GM21447 (cell line): ENCODE results near the gene ADAMTS9.

ENCODE experiments used
- ATAC-seq: cut with Tn5 transposase; IDR thresholded peaks from one replicate; pipeline ENCODE4 v1.9.1; 2021; ENCODE audit not compliant: unreplicated experiment

Gene ADAMTS9, protein sequence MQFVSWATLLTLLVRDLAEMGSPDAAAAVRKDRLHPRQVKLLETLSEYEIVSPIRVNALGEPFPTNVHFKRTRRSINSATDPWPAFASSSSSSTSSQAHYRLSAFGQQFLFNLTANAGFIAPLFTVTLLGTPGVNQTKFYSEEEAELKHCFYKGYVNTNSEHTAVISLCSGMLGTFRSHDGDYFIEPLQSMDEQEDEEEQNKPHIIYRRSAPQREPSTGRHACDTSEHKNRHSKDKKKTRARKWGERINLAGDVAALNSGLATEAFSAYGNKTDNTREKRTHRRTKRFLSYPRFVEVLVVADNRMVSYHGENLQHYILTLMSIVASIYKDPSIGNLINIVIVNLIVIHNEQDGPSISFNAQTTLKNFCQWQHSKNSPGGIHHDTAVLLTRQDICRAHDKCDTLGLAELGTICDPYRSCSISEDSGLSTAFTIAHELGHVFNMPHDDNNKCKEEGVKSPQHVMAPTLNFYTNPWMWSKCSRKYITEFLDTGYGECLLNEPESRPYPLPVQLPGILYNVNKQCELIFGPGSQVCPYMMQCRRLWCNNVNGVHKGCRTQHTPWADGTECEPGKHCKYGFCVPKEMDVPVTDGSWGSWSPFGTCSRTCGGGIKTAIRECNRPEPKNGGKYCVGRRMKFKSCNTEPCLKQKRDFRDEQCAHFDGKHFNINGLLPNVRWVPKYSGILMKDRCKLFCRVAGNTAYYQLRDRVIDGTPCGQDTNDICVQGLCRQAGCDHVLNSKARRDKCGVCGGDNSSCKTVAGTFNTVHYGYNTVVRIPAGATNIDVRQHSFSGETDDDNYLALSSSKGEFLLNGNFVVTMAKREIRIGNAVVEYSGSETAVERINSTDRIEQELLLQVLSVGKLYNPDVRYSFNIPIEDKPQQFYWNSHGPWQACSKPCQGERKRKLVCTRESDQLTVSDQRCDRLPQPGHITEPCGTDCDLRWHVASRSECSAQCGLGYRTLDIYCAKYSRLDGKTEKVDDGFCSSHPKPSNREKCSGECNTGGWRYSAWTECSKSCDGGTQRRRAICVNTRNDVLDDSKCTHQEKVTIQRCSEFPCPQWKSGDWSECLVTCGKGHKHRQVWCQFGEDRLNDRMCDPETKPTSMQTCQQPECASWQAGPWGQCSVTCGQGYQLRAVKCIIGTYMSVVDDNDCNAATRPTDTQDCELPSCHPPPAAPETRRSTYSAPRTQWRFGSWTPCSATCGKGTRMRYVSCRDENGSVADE (N-terminal part only)

GRCh38 chr3:64687781-64688604 is at the start of gene ADAMTS9:
TSS of gene ADAMTS9 (minus strand) at chr3:64688000. CDS start at chr3:64687657, 343 bp downstream.
- no peak for ATAC-seq

DNA sequence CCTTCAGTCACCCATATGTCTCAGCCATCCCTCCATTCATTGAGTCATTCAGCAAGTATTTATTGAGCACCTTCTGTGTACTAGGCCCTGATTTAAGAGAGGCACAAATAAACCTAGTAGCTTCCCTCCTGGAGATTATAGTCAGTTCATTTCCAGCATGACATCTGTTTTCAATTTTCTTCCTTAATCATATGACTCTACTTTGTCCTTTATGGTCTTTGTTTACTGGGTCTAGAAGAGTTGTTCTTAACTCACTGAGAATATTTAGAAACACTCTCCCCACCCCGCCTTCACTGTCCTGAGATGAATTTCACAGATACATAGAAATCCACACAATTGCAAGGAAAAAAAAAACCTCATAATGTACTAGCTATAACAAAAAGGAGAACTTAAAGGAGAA is 44.8 kb upstream of the ADAMTS9 start:
- ATAC-seq: no peak

DNA sequence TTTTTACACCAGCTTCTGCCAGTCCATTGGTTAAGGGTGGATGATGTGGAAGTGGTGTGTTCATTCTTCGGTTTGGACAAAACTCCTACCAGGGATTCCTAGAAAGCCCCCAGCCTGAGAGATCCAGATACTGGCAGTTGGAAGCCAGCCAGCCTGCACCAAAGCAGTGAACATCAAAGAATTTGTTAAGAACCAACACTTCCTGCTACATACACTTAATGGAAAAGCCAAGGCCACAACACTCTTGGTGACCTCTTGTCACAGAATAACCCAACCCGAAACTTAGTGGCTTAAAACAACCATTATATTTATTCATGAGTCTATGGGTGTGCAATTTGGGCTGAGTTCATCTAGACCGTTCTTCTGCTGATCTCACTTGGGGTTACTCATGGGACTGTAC is 42.9 kb upstream of the ADAMTS9 start:
- no peak for ATAC-seq

GRCh38 chr3:64728994-64729393 is 41.2 kb upstream of the ADAMTS9 start:
- ATAC-seq: no peak

DNA sequence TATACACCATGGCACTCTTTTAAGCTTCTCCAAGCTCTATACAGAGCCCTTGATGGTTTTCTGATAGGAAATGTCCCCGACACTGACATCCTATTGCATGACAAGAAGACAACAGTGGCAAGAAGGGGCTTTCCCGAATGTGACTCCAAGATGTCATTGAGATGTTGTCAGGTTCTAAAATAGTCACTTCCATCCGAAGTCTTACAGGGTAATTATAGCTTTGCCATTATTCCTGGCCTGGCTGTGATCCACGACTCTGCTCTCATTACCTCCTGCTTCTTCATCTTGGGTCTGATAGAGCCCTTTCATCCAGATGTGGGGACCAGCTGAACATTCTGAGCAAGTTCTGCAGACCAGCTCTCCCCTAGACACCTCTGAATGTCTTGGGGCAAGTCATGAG is 40.6 kb upstream of the ADAMTS9 start:
- no peak for ATAC-seq

DNA sequence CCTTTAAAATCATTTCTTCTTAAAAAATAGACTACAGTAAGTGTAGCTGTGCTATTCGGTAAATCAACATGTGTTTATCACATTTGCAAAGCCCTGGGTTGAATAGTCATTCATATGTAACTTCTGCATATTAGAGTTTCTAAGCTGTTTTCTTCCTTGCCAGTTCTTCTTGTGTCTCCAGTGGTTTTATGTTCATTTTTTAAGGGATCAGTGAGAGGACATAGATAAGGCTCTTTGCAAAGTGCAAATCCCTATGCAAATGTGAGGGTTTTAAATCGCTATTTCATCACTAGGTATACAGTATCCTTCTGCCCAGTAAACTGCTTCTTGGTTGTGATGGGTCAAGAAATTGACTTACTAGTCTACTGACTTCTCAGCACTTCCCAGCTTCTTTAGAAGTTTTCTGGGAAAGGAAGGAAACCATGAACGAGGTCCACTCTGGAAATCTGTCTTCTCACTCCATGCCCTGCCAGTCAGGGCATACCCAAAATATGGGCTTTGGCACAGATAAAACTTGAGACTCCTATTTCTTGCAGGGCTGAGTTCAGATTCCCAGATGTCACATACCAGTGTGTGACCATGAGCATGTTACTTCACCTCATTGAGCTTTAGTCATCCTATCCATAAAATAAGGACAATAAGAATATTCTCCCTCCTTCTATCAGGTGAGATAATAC is 38.8 kb upstream of the ADAMTS9 start:
- ATAC-seq: no peak

GRCh38 chr3:64718976-64719375 is 31.2 kb upstream of the ADAMTS9 start:
- no peak for ATAC-seq

- ATAC-seq: no peak
Observed at GRCh38 chr3:64717872-64718613, 30.2 kb upstream of the ADAMTS9 start.

GRCh38 chr3:64717411-64717810 is 29.6 kb upstream of the ADAMTS9 start:
- ATAC-seq: no peak

DNA sequence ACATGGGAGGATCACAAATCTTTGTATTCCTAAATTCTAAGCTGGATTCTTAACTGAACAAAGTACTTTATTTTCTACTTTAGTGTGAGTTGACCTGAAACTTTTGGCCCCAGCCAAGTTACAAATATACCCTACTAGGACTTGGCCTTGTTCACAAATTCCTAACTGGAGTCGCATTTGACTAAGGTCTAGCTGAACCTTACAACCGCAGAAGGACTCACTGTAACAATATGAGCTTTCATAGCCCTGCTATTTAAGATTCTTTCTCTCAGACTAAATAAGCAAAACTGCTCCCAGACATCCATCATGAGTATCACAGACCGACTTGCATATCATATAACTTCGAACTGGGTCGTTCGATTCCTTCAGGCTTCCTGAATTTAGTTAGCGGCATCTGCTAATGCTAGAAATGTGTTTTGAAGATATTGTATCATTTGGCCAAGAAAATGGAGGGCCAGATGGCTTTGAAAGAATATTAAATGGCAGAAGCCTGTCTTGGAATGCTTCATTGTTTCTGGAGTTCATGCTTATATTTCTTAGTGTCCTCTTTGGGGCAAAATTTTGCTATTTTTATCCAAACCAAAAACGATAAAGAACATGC is 28.4 kb upstream of the ADAMTS9 start:
- no peak for ATAC-seq

- ATAC-seq: no peak
Observed at GRCh38 chr3:64715211-64715982, 27.6 kb upstream of the ADAMTS9 start.

GRCh38 chr3:64708456-64708855 is 20.7 kb upstream of the ADAMTS9 start:
- no peak for ATAC-seq

DNA sequence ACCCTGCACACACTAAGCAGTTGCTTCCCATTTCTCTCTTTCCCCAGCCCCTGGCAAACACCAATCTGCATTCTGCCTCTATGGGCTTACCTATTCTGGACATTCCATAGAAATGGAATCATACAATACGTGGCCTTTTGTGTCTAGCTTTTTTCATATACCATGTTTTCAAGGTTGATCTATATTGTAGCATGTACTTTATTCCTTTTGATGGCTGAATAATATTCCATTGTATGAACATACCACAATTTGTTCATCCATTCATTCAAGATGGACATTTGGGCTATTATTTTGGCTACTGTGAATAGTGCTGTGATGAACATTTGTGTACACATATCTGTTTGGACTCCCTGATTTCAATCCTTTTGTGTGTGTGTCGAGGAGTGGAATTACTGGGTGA is 18.1 kb upstream of the ADAMTS9 start:
- ATAC-seq: no peak

DNA sequence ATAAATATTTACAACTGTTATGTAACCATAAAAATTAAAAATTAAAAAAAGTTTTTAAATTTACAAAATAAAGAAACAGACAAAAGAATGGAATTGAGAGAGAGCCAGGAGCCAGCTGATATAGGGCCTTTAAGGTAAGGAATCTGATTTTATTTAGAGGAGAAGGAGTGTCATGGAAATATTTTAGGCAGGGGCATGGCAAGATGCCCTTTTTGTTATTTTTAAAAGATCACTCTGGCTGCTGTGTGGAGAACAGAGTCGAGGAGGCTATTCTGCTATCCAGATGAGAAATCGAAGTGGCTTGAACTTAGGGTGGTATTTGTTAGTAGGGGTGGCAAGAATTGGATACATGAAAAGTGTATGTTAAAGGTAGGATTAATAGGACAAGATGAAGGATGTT is 9.1 kb upstream of the ADAMTS9 start:
- no peak for ATAC-seq

DNA sequence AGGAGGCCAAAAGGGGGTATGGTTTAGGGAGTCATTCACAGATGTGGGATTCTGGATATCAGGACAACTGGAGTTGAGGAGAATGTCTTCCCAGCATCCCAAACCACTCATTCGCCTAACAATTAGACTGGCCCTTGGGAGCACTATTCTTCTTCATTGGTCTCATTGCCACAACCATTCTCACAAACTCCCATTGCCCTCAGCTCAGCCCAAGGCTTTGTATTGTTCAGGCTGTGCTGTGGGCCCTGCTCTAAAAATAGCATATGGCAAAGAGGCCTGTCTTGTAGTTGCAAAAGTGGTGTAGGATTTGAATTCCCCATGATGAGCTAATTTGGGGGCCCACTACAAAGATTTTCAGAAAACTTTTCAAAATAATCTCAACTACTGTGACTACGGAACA is 6.3 kb upstream of the ADAMTS9 start:
- ATAC-seq: no peak

DNA sequence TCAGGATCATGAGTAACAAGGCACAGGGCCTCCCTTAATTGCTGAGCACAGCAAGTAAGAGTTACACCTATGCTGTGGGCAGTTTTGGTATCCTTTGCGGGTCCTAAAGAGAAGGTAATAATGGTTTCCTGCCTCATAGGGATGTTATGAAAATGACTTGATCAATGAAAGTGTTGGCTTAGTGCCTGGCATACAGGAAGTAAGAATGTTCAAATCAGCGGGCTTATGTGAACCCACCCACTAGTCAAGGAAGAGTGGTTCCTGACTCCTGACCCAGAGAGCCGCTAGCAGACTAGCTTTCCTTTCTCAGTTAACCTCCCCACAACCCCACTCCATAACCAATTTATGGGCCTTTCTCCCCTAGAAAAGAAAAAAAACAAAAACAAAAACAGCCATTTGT is 5.2 kb upstream of the ADAMTS9 start:
- no peak for ATAC-seq

GRCh38 chr3:64691051-64691450 is 3.3 kb upstream of the ADAMTS9 start:
- no peak for ATAC-seq
